IPS-18c (cell line): ENCODE measurements around the gene TP53RK.
A peak's percentile ranks its signal among the peaks of the same experiment; 100 is the strongest.
"Not testable (repeated sequence)": the region's sequence is repeated elsewhere in the genome, so short reads cannot be mapped to it uniquely, and the experiment has no call there.

ENCODE experiments used
- H3K4me3 ChIP-seq: 2 replicates; pipeline ENCODE4 v1.7.0; 2013; ENCODE audit warnings: low read depth, mild to moderate bottlenecking, low read length, moderate library complexity; ENCODE audit not compliant: insufficient read depth
- H3K9me3 ChIP-seq: one replicate; pipeline ENCODE4 v1.6.1; 2013; ENCODE audit warnings: mild to moderate bottlenecking, low read length, moderate library complexity; ENCODE audit not compliant: control insufficient read depth, insufficient read depth

Gene TP53RK

DNA sequence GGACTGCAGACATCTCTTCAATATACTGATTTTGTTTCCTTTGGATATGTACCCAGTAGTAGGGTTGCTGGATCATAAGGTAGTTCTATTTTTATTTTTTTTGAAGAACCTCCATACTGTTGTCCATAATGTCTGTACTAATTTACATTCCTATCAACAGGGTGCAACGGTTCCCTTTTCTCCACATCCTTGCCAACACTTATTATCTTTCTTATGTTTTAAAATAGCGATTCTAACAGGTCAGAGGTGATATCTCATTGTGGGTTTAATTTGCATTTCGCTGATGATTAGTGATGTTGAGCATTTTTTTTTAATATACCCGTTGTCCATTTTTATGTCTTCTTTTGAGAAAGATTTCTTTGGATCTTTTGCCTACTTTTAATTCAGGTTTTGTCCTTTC lies 2.0 kb upstream of the TP53RK start:
- no peak overlapping the region for H3K4me3 ChIP-seq
- H3K9me3 ChIP-seq = no peaks in the 10 kb centered on the region

GRCh38 chr20:46690219-46691106 lies 1.2 kb upstream of the TP53RK start:
- H3K4me3 ChIP-seq = 0 out of 2 replicates have a peak overlapping the region, but pooled peaks have one; percentile 4

DNA sequence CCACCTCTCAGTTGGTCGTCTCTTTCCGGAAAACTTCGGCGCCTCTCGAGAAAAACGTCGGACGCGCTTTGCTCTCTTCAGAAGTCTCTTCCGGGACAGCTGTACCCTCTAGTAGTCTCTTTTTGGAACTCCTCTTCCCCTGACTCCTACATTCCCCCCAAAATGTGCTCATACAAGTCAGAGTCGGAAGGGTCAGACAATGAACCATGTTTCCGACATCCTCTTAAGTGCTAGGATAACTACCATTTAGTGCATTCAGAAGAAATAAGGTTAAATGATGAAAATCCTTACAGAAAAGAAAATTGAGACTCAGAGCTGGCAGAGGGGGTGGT lies 476 bp upstream of the TP53RK start:
- H3K4me3 ChIP-seq = peak overlapping the region; percentile 6; the same call in 1 of the 2 replicates

More at GRCh38 chr20:46690219-46691106, 1.2 kb upstream of the TP53RK start:
- no peaks in the 10 kb centered on the region for H3K9me3 ChIP-seq

DNA sequence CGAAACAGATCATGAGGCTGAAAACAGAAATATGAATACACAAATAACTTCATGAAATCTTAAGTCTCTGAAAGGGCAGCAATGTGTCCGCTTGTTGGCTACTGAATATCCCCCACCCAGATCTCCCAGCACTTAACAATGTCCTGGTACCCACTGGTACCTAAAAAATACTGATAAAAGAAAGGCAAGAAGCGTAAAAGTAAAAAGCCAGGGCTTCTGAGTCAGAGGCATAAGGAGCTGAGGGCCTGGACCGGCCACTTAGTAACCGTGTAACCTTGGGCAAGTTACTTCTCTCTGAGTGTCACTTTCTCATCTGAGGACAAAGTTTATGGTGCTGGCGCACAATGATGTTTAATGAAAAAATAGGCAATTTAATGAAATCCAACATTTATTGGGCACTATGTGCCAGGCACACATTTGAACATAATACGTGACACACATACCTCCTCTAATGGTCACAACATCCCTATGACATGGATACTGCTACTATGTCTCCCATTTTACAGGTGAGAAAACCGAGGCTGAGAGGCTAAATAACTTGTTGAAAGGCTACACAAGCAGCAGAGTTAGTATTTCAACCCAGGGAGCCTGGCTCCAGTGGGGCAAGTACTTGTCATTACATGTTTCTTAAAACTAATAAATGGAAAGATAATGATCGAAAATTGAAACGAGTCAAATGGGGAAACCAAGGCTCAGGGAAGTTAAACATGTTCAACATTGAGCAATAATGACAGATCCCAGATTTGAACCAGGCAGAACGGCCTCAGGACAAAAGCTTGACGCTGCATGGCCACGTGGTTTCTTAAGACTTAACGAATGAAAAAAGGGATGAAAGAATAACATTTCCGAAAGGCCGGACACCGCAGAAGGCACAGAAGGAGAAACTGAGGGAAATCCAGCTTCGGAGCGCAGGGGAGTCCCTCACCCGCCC lies 828 bp downstream of the TP53RK start:
- Histone ChIP-seq H3K9me3 (no peaks in the 10 kb centered on the region), H3K4me3 (peak overlapping the region; percentile 76)

More for the DNA sequence above, 476 bp upstream of the TP53RK start:
- H3K9me3 ChIP-seq = no peaks in the 10 kb centered on the region

DNA sequence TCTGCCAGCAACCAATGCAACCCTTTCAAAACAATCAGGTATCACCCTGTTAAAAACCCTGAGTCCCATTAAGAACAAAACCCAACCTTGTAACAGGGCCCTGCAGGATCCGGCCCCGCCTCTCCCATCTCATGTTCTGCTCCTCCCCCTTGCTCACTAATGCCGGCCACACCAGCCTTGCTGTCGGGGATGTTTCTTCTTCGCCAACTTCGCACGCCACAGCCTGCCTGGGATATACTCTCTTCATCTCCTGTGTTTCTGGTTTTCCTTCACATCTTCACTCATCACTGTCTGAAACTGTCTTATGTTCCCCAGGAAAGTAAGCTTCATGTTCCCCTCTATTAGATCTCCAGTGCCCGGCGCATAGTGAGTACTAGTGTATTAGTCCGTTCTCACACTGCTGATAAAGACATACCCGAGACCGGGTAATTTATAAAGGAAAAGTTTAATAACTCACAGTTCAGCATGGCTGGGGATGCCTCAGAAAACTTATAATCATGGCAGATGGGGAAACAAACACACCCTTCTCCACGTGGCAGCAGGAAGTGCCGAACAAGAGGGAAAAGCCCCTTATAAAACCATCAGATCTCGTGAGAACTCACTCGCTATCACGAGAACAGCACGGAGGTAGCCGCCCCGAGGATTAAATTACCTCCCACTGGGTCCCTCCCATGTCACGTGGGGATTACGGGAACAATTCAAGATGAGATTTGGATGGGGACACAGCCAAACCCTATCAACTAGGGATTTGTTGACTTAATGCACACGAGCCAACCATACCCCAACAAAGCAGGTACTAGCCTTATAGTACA lies 5.1 kb downstream of the TP53RK start:
- Histone ChIP-seq H3K9me3 (no peaks in the 10 kb centered on the region), H3K4me3 (peak overlapping the region; percentile 34)

- Histone ChIP-seq H3K9me3 (no peaks in the 10 kb centered on the region), H3K4me3 (peak overlapping the region; percentile 34)
Measured at GRCh38 chr20:46683668-46683938, 5.6 kb downstream of the TP53RK start.

DNA sequence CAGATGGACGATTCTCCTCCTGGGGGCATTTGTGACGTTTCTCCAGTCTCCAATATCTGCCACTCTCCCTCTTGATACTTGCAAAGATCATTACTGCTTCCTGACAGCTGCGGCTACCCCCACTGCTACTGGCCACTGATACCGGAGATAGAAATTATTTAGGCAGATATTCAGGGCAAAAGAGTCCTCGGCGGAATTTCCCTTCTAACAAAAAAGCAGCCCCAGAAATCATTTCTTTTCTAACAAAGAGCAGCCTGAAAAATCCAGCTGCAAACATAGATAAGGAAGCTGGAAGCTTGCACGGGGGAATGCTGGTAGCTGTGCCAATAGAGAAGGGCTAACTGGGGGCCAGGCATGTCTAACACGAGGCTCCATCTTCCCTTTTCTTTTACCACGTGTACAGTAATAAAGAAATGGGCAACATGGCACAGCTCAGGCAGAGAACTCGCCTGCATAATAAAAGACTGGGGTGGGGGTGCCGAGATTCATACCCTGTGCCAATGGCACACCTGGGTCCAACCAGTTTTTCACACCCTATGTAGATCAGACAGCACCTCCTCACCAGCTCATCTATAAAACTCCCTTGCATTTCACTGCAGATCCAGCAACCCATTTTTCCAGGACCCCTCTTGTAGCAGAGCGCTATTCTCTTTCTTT lies 6.1 kb downstream of the TP53RK start:
- no peaks in the 10 kb centered on the region for H3K9me3 ChIP-seq
- H3K4me3 ChIP-seq = peak overlapping the region; percentile 34

GRCh38 chr20:46682063-46682821 lies 7.0 kb downstream of the TP53RK start:
- Histone ChIP-seq H3K9me3 (no peaks in the 10 kb centered on the region), H3K4me3 (no peak overlapping the region; the same call in 1 of the 2 replicates)

DNA sequence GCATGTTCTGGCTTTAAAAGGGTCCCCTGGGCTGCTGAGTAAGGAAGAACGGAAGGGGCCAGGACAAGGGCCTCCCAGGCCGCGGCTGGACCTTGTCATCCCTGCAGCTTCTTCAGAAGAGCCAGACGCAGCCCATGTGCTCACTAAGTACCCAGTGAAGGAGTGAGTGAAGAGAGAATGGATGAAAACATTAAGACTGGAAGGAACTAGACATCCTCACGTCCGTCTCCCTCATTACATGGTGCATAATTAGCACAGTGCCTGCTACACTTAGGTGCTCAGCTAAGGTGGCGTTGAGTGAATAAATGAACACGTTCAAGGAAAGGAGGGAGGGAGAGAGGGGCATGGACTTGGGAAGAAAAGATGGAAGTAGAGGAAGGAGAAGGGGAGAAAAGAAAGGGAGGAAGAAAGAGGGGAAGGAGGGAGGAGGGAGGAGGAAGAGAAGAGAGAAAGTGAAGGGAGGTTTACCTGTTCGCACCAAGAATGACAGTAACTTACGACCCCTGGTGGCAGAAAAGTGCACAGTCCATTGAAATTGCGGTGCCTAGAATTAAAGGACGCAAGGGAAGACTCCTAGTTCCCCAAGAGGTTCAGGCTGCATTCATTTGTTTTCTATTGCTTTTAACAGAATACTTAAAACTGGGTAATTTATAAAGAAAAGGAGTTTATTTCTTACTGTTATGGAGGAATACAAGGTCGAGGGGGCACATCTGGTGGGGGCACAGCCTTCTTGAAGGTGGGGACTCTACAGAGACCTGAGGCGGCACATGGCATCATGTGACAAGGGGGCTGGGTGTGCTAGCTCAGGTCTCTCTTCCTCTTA lies 8.0 kb downstream of the TP53RK start:
- Histone ChIP-seq H3K4me3 (no peak overlapping the region), H3K9me3 (no peaks in the 10 kb centered on the region)

DNA sequence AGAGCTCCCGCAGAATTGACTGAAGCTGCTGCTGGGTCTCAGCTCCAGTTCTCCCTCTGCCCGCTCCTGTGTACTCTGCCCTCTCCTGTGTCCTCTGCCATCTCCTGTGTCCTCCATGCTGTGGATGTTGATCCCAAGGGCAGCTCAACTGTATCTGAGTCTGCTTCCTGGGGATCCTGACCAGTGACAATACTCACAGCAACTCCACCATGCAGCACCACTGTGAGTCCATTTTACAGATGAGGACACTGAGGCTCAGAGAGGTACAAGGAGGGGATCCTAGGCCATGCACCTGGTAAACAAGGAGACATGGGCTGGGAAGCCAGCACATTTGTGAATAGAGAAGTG lies 8.6 kb downstream of the TP53RK start:
- H3K4me3 ChIP-seq = no peak overlapping the region
- no peaks in the 10 kb centered on the region for H3K9me3 ChIP-seq

DNA sequence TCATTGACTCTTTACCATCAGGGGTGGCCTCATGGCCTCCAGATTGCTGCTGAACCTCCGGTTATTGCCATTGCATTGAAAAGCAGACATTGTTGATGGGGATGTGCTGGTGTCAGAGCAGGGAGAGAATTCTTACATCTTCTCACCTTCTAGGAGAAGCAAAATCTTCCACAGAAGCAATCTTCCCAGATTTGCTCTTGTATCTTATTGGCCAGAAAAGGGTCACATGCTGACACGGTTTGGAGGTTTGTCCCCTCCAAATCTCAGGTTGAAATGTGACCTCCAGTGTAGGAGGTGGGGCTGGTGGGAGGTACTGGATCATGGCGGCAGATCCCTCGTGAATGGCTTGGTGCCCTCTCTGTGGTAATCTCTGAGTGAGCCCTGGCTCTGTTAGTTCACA lies 10.7 kb downstream of the TP53RK start:
- Histone ChIP-seq H3K4me3 (no peak overlapping the region), H3K9me3 (no peaks in the 10 kb centered on the region)

DNA sequence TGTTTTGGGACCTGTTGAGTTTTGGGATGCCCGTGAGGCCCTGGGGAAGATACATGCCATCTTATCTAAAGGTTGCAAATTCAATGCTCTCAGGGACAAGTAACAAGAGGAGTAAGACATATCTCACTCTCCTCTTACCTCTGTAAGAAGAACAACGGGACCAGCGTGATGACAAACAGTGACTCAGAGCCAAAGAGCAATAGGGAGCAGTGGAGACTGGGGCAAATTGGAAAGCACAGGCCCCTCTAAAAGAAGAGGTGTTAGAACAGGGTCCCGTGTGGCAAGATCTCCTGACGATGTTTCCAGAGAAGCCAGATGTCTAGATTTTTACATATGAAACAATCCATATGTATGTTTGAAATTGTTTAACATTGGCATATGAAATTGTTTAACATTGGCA lies 11.6 kb downstream of the TP53RK start:
- no peaks in the 10 kb centered on the region for H3K9me3 ChIP-seq
- H3K4me3 ChIP-seq = no peak overlapping the region

DNA sequence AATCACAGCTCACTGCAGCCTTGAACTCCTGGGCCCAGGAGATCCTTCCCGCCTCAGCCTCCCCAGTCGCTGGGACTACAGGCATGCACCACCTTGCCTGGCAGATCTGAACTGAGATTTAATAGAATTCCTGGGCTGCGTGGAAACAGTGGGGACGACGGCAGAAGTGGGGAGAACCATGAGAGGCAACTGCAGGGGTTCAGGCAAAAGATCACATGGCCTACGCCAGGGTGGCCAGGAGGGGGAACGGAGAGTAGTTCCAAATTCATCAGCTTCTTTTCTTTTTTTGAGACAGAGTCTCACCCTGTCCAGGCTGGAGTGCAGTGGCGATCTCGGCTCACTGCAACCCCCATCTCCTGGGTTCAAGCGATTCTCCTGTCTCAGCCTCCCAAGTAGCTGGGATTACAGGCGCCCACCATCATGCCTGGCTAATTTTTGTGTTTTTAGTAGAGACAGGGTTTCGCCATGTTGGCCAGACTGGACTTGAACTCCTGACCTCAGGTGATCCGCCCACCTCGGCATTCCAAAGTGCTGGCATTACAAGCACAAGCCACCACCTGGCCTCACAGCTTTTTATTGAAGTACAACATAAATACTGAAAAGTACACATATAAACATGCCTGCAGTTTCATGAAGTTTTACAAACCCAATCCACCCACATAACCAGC lies 12.5 kb downstream of the TP53RK start:
- H3K9me3 ChIP-seq, H3K4me3 ChIP-seq: not testable (repeated sequence)

DNA sequence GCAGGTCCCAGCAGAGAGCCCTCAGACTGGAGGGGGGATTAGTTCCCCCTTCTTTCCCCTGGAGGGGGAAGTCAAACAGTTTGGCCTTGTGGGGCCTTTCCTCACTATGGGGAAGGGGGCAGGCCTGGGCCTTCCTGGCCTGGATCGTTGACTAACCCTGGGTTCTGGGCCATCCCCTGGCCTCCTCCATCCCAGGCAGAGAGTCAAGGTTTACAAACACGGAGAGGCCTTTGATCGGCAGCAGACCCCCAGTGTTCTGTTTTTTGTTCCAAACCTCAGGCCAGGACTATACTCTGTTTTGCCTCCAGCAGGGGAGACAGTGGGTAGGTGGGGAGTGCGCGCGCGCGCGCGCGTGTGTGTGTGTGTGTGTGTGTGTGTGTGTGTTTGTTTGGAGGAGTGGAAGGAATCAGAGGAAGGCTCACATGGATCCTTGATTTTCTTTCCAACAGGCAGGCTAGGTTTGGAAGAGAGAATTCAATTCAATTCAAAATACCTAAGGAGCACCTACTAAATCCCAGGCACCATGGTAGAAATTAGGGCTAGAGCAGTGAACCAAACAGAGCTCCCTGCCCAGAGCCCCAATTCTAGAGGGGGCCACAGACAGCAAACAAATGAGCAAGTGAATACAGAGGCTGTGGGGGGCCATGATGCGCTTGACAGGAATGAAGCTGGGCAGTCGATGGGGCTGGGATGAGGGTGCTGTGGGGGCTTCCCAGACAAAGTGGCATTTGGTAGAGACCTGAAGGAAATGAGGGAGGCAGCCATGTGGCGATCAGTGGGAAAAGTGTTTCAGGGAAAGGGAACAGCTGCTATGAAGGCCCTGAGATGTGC lies 14.8 kb downstream of the TP53RK start:
- Histone ChIP-seq H3K4me3 (no peak overlapping the region), H3K9me3 (no peaks in the 10 kb centered on the region)
